B cell (primary cell): Measurements from ENCODE around the gene CCNH. TPM values are rescaled to one million over a fixed set of nuclear protein-coding genes. Genes with fewer than 3 reads are reported as not detected.

Experiments used
- ATAC-seq: fragments of 200-7000 bp; cut with Tn5 transposase; one replicate; pipeline ENCODE4 v1.10.0; 2021; ENCODE audit warnings: low read depth, mild to moderate bottlenecking, moderate number of reproducible peaks, moderate library complexity
- CTCF ChIA-PET: fragments of 350-600 bp; sonication (Branson Sonifier 250); formaldehyde crosslinking; loops from one replicate; lab custom pipeline; 2021; ENCODE audit warnings: antibody characterized with exemption, inconsistent platforms; lab: Charles Lee
- POLR2A ChIA-PET: fragments of 350-600 bp; sonication (Branson Sonifier 250); formaldehyde crosslinking; loops from one replicate; lab custom pipeline; 2021; ENCODE audit warnings: antibody characterized with exemption; lab: Charles Lee
- DNase-seq: peaks from one replicate; pipeline ENCODE4 v3.0.0; 2013
- H2AFZ ChIP-seq: 2 replicates; pipeline ENCODE4 v1.6.1; 2012; ENCODE audit warnings: mild to moderate bottlenecking, low read depth, low read length; ENCODE audit not compliant: insufficient read depth, poor library complexity, severe bottlenecking
- H3K27ac ChIP-seq, 2 donors: 1 replicate in 1 of 2; 2 replicates in 1 of 2; pipeline ENCODE4 v1.5.1; 2012 to 2013; ENCODE audit warnings: low read length in 2 of 2, mild to moderate bottlenecking in 2 of 2, moderate library complexity in 1 of 2
- H3K27me3 ChIP-seq, 4 experiments: fragments of 200-600 bp in 1 of 4; sonication (generic) in 1 of 4; replicated peaks in 1 of 4; 1 replicate in 2 of 4; 2 replicates in 2 of 4; pipeline versions ENCODE4 v1.6.1 to v1.7.0; 2013 to 2016; ENCODE audit warnings: low read length in 3 of 4, mild to moderate bottlenecking in 2 of 4, mixed read lengths in 1 of 4, moderate library complexity in 1 of 4; ENCODE audit not compliant: insufficient read depth in 4 of 4, control insufficient read depth in 3 of 4; ENCODE audit errors: control extremely low read depth in 1 of 4
- H3K36me3 ChIP-seq, 2 experiments: replicated peaks in 1 of 2; 1 replicate in 1 of 2; 2 replicates in 1 of 2; pipeline versions ENCODE4 v1.6.1 to v1.7.1; 2013; ENCODE audit warnings: low read length in 1 of 2; ENCODE audit not compliant: insufficient read depth in 2 of 2, control insufficient read depth in 1 of 2; ENCODE audit errors: control extremely low read depth in 1 of 2, extremely low read depth in 1 of 2
- H3K4me1 ChIP-seq, 2 donors: fragments of 200-600 bp in 1 of 2; sonication (generic) in 1 of 2; 1 replicate in 1 of 2; 2 replicates in 1 of 2; pipeline versions ENCODE4 v1.5.1 to v1.6.1; 2013 to 2017; ENCODE audit warnings: low read length in 2 of 2; ENCODE audit not compliant: control insufficient read depth in 2 of 2, insufficient read depth in 2 of 2
- H3K4me2 ChIP-seq: replicated peaks from 2 replicates; pipeline ENCODE3; 2012; ENCODE audit warnings: mild to moderate bottlenecking, low read depth, low read length; ENCODE audit not compliant: poor library complexity, severe bottlenecking
- H3K4me3 ChIP-seq, 5 experiments: fragments of 200-600 bp in 1 of 5; sonication (generic) in 1 of 5; 1 replicate in 3 of 5; 2 replicates in 2 of 5; pipeline versions ENCODE4 v1.5.1 to v1.7.0; 2011 to 2016; ENCODE audit warnings: low read length in 4 of 5, mild to moderate bottlenecking in 4 of 5, low read depth in 2 of 5, control low read depth in 1 of 5, moderate library complexity in 1 of 5; ENCODE audit not compliant: insufficient read depth in 1 of 5; ENCODE audit errors: control extremely low read depth in 1 of 5, extremely low read depth in 1 of 5
- H3K79me2 ChIP-seq: fragments of 200-600 bp; sonication (generic); one replicate; pipeline ENCODE4 v1.6.0; 2016; ENCODE audit warnings: low read length; ENCODE audit not compliant: control insufficient read depth, insufficient read depth
- H3K9ac ChIP-seq: fragments of 200-600 bp; sonication (generic); 2 replicates; pipeline ENCODE4 v1.6.1; 2017; ENCODE audit warnings: mild to moderate bottlenecking, low read length, moderate library complexity
- H3K9me3 ChIP-seq, 3 donors: one replicate each; pipeline versions ENCODE4 v1.6.1 to v1.7.1; 2013; ENCODE audit warnings: low read length in 2 of 3; ENCODE audit not compliant: control insufficient read depth in 2 of 3, insufficient read depth in 1 of 3; ENCODE audit errors: control extremely low read depth in 1 of 3
- H4K20me1 ChIP-seq: 2 replicates; pipeline ENCODE4 v1.6.0; 2012; ENCODE audit warnings: mild to moderate bottlenecking, low read length; ENCODE audit not compliant: insufficient read depth, control insufficient read depth, poor library complexity, severe bottlenecking
- H3K27ac Mint-ChIP-seq: one replicate; pipeline ENCODE4 v1.8.0; 2021; ENCODE audit warnings: mixed read lengths
- H3K27me3 Mint-ChIP-seq: one replicate; pipeline ENCODE4 v1.8.0; 2021; ENCODE audit warnings: mixed read lengths
- H3K4me1 Mint-ChIP-seq: one replicate; pipeline ENCODE4 v1.8.0; 2021; ENCODE audit warnings: mixed read lengths
- H3K4me3 Mint-ChIP-seq: one replicate; pipeline ENCODE4 v1.8.0; 2021; ENCODE audit warnings: mixed read lengths
- H3K9me3 Mint-ChIP-seq: one replicate; pipeline ENCODE4 v1.8.0; 2022; ENCODE audit warnings: mixed read lengths; ENCODE audit not compliant: insufficient read depth
- CTCF ChIP-seq: fragments of 200-600 bp; IDR thresholded peaks from one replicate; pipeline ENCODE4 v1.8.0; 2022; ENCODE audit warnings: antibody characterized with exemption, mild to moderate bottlenecking
- EZH2 ChIP-seq: IDR thresholded peaks from 2 replicates; pipeline ENCODE4 v1.6.1; 2012; ENCODE audit warnings: borderline replicate concordance, low read depth, mild to moderate bottlenecking, moderate library complexity, low read length; ENCODE audit not compliant: insufficient read depth, poor library complexity, severe bottlenecking
- WGBS: methylation state at CpG from one replicate; pipeline ENCODE4 v1.1.5; 2013; ENCODE audit warnings: missing lambda C conversion rate; ENCODE audit not compliant: insufficient coverage; 5-methylcytosine and 5-hydroxymethylcytosine counted together
- intact Hi-C: fragments of 100-400 bp; cut with micrococcal nuclease; formaldehyde crosslinking; loops from one replicate; pipeline ENCODE4 v1.10.0; 2022
- polyA plus RNA-seq: library from polyadenylated mRNA; depleted of rRNA; stranded (reverse); fragments of >200 nt; gene quantifications from 2 replicates; pipeline ENCODE4 v1.2.3, GENCODE V29; 2012
- total RNA-seq, 2 donors: library from RNA; stranded (reverse); fragments of 120-200 nt in 1 of 2; gene quantifications; 1 replicate in 1 of 2; 2 replicates in 1 of 2; pipeline versions ENCODE4 v1.2.3 to v1.2.4, GENCODE V29; 2013 to 2022

CCNH gene
- total and polyA plus RNA-seq, 2 donors (not counting 1 experiment from before 2014, with no cell fraction given): 59.2 to 120 TPM

GRCh38 chr5:87383216-87383615, 29.5 kb downstream of the CCNH start:
- Histone ChIP-seq H2AFZ (no peak overlapping the region), H3K9ac (no peak overlapping the region), H3K9me3 (no peaks in the 10 kb centered on the region), H3K4me1 (no peaks in the 10 kb centered on the region), H3K27me3 (no peaks in the 10 kb centered on the region), H4K20me1 (no peaks in the 10 kb centered on the region), H3K4me3 (no peak overlapping the region), H3K4me2 (no peak overlapping the region), H3K27ac (no peak overlapping the region), H3K36me3 (peaks cover 22 to 64% of the 10 kb centered on the region in 2 experiments), H3K79me2 (no peaks in the 10 kb centered on the region)
- ATAC-seq: no peak
- H3K4me1 Mint-ChIP-seq: no peaks in the 10 kb centered on the region
- no peak overlapping the region for H3K27ac Mint-ChIP-seq
- H3K27me3 Mint-ChIP-seq: no peaks in the 10 kb centered on the region
- ChIA-PET CTCF (interaction anchor here (3.1 kb wide), 1 partner anchor 313 kb away, joined by 9 read pairs; no protein-coding TSS in a partner anchor), POLR2A (no interaction called here)
- no CpG with 5 or more reads among the region's 1 CpG for WGBS
- DNase-seq: no peak
- H3K4me3 Mint-ChIP-seq: no peak overlapping the region
- TF ChIP-seq CTCF (no peak), EZH2 (no peak)
- intact Hi-C loops: no loop called here
- H3K9me3 Mint-ChIP-seq: no peaks in the 10 kb centered on the region

GRCh38 chr5:87382224-87382623, 30.5 kb downstream of the CCNH start:
- Histone ChIP-seq H4K20me1 (no peaks in the 10 kb centered on the region), H3K9ac (no peak overlapping the region), H2AFZ (no peak overlapping the region), H3K4me2 (no peak overlapping the region), H3K4me3 (no peak overlapping the region), H3K9me3 (no peaks in the 10 kb centered on the region), H3K36me3 (peaks cover 24 to 60% of the 10 kb centered on the region in 2 experiments), H3K4me1 (no peaks in the 10 kb centered on the region), H3K27ac (no peak overlapping the region), H3K27me3 (no peaks in the 10 kb centered on the region), H3K79me2 (no peaks in the 10 kb centered on the region)
- no peaks in the 10 kb centered on the region for H3K9me3 Mint-ChIP-seq
- H3K27ac Mint-ChIP-seq: no peak overlapping the region
- ATAC-seq (no peak), DNase-seq (no peak)
- no peaks in the 10 kb centered on the region for H3K4me1 Mint-ChIP-seq
- H3K4me3 Mint-ChIP-seq: no peak overlapping the region
- ChIA-PET CTCF (no interaction called here), POLR2A (no interaction called here)
- no peaks in the 10 kb centered on the region for H3K27me3 Mint-ChIP-seq
- TF ChIP-seq EZH2 (no peak), CTCF (no peak)
- intact Hi-C loops: no loop called here
- no CpG with 5 or more reads among the region's 1 CpG for WGBS
